C4-2B (cell line): Measurements from ENCODE around the gene RAB43.

Experiments used
- ZFX ChIP-seq: fragments of 450-650 bp; IDR thresholded peaks from 2 replicates; pipeline ENCODE4 v1.6.1; 2017
- TF ChIP-seq, protein P1 (sequence below): fragments of 450-650 bp; conservative IDR thresholded peaks from 2 replicates; pipeline ENCODE4 v1.5.1; 2017; ENCODE audit warnings: mild to moderate bottlenecking

DNA sequence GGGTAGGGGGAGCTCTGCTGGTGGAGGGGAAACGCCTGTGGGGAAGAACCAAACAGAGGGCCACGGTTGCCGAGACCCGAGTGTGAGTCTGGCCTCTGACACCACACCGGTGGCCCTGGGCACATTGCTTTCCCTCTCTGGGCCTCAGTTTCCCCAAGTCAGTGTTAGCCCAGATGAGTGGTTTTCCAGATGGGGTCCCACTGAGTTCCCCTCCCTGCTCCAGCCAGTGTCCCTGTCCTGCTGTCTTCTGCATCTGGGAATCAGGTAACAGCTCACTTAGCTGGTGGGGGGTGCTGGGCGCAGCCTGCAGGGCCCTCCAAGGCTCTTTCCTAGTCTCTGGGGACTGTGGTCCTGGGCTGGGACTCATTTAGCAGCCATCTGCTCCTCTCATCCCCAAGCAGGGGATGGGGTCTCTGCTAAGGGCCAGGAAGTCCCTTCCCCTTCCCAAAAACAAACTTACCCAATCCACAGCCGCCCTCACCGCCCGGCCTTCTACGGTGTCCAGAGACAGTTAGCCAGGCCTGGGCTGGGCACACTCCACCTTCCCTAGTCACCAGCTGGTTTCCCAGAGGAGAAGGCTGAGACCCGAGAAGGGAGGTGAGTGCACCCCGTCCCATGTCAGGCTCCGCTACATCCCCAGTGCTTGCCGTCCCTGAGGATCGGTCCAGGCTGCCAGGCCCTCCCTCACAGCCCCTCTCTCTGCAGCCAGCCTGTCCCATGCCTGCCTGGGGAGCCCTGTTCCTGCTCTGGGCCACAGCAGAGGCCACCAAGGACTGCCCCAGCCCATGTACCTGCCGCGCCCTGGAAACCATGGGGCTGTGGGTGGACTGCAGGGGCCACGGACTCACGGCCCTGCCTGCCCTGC lies 60.3 kb downstream of the RAB43 start:
- TF ChIP-seq, protein P1, sequence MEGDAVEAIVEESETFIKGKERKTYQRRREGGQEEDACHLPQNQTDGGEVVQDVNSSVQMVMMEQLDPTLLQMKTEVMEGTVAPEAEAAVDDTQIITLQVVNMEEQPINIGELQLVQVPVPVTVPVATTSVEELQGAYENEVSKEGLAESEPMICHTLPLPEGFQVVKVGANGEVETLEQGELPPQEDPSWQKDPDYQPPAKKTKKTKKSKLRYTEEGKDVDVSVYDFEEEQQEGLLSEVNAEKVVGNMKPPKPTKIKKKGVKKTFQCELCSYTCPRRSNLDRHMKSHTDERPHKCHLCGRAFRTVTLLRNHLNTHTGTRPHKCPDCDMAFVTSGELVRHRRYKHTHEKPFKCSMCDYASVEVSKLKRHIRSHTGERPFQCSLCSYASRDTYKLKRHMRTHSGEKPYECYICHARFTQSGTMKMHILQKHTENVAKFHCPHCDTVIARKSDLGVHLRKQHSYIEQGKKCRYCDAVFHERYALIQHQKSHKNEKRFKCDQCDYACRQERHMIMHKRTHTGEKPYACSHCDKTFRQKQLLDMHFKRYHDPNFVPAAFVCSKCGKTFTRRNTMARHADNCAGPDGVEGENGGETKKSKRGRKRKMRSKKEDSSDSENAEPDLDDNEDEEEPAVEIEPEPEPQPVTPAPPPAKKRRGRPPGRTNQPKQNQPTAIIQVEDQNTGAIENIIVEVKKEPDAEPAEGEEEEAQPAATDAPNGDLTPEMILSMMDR, result no peak
- no peak for TF ChIP-seq ZFX
